Hematopoietic multipotent progenitor cell treated with erythropoietin and hydrocortisone succinate and interleukin-3 and kit ligand, for 15 days (in vitro differentiated cells): ENCODE results near the gene ATG4B.
A peak's percentile ranks its signal among the peaks of the same experiment; 100 is the strongest.
"Not testable (repeated sequence)": the region's sequence is repeated elsewhere in the genome, so short reads cannot be mapped to it uniquely, and the experiment has no call there.

ENCODE experiments used
- DNase-seq: peaks from one replicate; pipeline ENCODE4 v3.0.0-alpha.2; 2015; ENCODE audit warnings: low spot score

ATG4B gene

DNA sequence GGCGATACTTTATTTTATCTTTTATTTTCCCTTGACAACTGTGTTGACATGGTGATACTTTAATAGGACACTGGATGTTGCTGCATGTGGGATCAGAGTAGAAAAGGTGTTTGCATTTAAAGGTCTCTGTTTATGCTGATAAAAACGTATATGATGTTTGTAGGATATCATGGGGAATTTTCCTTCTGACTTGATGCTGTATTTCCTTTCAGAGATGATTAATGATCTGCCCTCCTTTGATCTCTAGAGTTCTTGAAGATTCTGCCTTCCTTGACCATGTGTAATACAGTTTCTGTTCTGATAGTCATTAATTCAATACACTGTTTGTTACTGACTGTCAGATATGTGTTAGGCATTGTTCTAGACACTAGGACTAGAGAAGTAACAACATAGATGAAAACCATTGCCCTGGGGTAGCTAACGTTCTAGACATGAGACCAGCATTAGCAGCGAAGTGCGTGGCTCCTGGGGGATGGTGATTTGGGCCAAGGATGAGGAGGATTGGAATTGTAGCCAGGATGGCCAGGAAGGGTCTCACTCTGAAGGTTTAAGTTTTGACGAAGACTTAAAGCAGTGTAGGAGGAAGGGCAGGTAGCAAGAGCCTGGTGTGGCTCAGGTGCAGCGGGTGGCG lies 2.8 kb downstream of the ATG4B start:
- no peak for DNase-seq

DNA sequence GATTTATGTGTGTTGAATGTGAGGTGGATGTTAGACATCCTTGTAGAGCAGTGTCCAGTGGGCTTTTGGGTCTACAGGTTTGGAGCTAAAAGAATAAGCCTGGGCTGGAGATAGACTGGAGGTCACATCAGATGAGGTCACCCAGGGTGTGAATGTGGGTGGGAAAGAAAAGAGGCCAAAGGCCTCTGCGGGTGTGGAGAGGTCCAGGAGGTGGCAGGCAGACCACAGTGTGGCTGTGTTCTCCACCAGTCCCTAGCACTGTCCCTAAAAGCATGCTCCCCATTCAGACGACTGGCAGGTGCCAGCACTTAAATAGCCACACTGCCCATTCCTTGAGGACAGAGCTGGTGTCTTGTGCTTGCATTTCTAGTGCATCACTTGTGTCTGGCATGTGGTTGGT lies 4.1 kb downstream of the ATG4B start:
- no peak for DNase-seq

DNA sequence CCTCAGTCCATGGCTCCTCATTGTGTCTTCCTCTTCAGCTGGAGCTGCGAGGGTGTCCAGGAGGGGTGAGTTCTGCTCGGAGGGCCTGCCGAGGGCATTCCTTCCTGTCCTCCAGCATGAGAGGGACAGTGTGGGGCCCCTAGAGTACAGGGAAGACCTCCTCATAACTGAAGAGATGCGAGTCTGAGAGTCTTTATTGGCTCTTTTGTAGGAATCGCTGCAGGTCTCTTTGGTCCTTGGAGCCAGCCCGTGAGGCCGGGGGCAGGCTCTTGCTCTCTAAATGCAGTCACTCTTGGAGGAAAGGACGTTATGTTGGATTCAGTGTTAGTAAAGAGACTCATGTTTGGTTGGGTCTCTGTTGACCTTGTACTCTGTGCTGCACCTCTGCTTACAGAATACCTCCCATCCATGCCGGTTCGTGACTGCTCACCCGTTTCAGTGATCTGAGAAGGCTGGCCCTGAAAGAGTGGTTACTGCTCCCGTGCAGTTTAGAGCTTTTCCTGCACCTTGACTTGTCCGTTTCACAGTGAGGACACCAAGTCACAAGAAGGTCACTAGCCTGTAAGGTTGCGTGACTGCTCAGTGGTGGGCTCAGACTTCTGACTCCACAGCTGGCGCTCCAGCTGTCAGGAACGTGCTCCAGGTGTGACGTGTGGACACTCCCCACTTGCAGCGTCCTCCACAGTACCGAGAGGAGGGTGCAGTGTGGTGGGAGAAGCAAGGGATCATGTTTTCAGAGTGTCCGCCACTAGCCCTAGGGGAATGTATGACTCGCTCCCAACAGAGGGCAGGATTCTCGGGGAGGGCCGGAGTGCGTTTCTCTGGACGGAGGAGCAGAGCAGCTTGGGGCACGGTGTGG lies 7.8 kb downstream of the ATG4B start:
- no peak for DNase-seq

DNA sequence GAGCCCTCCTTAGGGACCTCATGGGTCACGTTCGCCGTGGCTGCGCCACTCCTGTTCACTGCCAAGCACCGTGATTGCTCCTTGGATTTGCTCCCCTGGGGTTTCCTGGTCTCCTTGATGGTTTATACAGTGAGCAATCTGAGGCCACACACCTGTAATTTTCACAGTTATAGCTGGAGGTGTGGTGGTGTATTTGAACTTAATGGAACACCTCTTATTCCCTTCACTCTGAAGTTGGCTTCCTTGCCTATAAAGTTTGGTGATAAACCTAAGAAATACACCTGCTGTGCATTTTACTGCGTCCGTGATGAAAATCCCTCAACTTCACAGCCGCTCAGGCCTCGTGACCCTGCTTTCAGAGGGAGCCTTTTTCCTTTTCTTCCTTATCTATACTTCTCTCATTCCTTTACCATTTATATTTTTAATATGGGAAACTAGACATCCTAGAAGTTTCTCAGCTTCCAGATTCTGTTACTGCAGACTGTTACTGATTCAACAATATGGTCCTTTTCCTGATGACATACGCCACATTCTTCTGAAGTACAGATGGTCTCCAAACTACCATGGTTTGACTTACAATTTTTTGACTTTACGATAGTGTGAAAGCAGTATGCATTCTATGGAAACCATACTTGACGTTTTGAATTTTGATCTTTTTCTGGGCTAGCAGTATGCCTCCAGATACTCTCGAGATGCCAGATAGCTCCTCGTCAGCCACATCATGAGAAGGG lies 8.6 kb downstream of the ATG4B start:
- DNase-seq: no peak

DNA sequence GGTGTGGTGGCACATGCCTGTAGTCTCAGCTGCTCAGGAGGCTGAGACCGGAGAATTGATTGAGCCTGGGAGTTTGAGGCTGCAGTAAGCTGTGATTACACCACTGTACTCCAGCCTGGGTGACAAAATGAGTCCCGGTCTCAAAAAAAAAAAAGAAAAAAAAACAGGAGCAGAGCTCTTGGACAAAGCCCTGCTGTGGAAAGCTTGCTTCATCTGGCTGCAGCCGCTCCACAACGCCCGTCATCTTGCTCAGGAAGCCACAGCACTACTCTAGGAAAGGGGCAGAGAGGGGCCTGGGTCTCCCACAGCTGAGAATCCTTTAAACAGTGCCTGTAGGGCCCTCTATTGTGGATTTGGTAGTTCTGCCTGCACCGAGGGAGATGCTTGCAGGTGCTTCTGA lies 11.0 kb downstream of the ATG4B start:
- DNase-seq: no peak

DNA sequence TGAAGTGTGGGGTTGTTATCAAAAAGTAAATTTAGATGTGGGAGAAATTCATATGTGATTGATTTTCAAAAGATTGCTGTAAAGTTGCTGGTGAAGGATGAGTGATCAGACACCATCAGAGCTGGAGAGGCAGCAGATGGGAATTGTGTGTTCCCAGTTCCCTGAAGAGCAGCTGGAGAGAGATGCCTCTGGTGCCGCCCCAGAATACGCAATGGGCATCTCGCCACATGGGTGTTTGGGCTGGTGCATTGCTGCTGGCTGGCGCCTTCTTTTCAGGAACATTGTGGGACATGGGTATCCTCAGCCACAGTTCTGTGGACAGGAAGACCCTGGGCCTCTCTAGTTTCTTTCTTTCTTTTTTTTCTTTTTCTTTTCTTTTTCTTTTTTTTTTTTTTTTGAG lies 11.9 kb downstream of the ATG4B start:
- no peak for DNase-seq

GRCh38 chr2:241649927-241650326 lies 12.4 kb downstream of the ATG4B start:
- no peak for DNase-seq

DNA sequence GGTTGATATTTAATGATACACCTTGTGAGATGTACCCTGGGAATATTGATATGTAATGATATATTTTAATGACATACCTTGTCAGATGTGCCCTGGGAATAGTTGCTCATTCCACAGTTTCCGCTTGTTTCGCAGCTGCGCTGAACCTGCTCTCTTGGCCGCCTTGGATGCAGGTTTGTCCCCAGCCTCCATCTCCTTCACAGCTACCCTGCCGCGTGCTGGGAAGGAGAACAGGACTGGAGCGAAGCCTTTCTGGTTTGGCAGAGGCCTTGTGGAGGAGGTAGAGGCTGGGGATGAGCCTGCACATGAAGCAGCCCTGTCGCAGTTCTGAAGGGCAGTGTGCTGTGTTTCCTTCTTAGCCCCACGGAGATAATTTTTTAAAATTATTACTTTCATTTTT lies 14.6 kb downstream of the ATG4B start:
- no peak for DNase-seq

GRCh38 chr2:241652722-241653121 lies 15.2 kb downstream of the ATG4B start:
- DNase-seq: no peak

DNA sequence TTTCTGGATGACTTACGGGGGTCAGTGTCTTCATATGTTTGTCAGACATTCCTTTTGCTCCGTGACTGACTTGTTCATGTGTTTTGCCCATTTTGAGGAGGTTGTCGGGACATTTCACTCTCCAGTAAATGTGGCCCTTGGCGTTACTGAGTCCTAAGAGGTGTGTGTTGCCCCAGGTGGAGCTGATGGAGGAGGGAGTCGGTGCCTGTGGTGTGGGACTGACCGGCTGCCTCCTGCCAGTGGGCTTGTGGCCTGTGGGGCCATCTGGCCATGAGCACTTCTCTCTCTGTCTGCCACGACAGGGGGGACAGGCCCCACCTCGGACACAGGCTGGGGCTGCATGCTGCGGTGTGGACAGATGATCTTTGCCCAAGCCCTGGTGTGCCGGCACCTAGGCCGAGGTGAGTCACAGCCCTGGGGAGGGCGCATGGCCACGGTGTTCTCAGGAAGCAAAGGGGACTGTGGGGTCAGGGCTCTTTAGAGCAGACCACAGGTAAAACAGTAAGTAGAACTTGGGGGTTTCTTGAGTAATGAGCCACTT lies 15.8 kb downstream of the ATG4B start:
- DNase-seq: no peak

- no peak for DNase-seq
Measured at GRCh38 chr2:241654551-241654950, 17.1 kb downstream of the ATG4B start.

DNA sequence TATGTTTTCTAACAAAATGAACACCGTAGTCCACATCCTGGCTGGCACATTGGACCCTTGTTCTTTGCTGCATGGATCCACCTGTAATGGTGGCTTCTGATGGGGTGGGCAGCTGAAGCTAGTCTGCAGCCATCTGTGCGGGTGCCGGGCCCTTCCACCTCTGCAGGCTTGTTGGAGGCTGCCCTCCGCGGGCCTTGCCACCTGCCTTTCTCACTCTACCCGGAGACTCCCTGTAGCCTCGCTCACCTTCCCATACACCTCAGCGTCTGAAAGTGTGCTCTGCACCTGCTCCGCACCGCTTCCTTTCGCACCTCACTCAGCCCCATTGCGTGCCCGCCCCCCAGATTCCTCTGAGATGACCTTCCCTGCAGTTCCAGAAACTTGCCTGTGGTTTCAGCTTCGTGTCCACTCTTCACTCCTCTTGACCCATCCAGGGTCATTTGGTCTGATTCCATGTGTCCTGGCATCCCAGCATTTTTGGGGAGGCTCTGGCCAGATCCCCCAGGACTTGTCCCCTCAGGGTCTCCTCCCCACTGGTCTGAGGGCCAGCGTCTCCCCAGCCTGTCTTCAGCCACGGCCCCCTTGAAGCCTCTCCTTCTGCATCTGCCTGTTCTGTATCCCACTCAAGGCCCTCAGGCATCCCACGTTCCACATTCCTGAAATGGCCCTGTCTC lies 18.2 kb downstream of the ATG4B start:
- DNase-seq: no peak

GRCh38 chr2:241656190-241656741 lies 18.8 kb downstream of the ATG4B start:
- DNase-seq: no peak

- DNase-seq: no peak
Measured at GRCh38 chr2:241657786-241658254, 20.3 kb downstream of the ATG4B start.

DNA sequence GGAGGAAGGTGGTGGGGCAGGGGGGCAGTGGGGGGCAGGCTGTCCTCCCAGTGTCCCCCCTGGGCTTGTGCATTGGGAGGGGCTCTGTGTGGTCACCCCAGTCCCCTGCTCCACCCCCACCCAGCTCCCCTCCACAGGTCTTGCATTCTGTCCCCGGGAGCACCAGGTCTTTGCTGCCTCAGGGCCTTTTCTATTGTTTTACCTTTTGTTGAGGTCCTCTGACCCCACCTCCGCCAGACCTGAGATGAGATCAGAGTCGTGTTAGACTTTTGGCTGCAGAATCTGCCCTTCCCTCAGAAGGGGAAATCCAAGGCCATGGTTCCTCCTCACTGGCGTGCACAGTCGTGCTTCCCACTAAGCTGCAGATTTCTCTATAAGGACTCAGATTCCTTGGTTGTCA lies 20.8 kb downstream of the ATG4B start:
- DNase-seq: no peak

DNA sequence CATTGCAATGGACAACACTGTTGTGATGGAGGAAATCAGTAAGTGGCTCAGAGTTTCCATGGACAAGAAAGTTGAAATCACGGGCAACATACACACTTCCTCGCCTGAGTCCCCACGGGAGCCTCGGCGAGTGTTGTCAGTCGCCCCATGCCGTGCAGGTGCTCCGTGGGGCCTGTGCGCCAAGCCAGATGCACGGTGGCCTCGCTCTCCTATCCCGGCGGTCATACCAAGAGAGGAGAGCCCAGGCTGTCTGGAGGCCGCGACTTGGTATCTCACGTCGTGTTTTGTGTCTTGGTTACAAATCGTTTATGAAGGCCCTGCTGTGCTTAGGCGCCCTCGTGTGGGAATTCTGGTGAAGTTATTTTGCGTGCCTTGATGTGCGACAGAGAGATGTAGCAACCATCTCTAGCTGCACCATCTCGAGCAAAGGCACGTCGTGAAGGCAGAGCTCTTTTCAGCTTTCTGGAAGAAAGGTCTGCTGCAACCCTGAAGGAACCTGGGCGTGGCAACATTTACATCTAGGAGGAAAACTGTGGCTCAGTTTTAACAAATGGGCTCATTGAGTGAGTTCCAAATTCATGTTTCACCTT lies 21.8 kb downstream of the ATG4B start:
- DNase-seq: peak; percentile 55

GRCh38 chr2:241660593-241661213 lies 23.2 kb downstream of the ATG4B start:
- no peak for DNase-seq

GRCh38 chr2:241662731-241663130 lies 25.2 kb downstream of the ATG4B start:
- not testable (repeated sequence) for DNase-seq

- no peak for DNase-seq
Measured at GRCh38 chr2:241665731-241666440, 28.4 kb downstream of the ATG4B start.
